ENCODE measurements around the gene OOSP3.
"Not testable (repeated sequence)": the region's sequence is repeated elsewhere in the genome, so short reads cannot be mapped to it uniquely, and the experiment has no call there.

The OOSP3 gene, protein sequence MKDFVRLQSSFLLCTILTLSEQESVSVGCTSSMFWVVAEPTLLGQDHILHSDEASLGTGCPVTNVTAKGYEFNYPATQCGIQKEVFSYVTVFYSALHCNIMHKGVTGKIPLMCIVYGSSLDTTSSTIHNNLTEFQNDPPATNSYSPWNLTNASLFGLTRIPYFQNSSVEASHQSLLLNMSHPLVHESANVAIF

DNA sequence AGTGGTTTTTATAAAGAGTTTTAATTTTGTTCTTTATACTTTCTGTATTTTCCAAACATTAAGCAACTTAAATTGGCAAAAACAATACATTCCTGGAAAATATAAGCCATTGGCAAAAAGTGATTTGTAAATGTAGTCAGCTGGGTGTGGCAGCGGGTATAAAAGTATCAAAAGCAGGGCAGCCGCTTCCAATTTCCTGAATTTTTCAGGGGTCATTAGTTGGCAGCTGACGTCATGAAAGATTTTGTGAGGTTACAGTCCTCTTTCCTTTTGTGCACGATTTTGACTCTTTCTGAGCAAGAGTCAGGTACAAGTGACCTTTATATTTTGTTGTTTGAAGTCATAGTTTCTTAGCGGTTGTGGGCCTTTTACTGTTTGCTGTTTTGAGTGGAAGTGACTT, at the start of gene OOSP3:
TSS of gene OOSP3 (plus strand) at position 208 of the 400 bp plus-strand sequence. CDS start at position 235, 27 bp downstream.
- intact Hi-C loops (cut with DNase I): no loop called here
- DNase-seq: no peak

DNA sequence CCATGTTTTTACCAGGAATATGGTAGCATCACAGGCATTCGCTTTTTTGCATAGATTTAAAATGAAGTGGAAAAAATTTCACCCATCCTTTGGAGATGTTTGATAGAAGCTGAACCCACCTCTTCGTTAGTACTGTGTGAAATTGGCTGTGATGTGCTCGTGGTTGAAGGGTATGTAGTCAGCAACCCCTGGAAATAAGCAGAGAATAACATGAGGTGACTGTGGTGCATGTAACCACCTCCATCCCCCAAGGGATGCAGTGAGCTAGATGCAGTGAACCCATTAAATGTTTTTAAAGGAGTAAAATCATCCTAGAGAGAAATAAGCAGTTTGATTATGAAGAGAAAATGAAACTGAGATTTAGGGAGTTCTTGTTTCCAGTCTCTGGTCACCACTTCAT, 49.2 kb upstream of the OOSP3 start:
- no peak for DNase-seq
- intact Hi-C loops (cut with DNase I): no loop called here

DNA sequence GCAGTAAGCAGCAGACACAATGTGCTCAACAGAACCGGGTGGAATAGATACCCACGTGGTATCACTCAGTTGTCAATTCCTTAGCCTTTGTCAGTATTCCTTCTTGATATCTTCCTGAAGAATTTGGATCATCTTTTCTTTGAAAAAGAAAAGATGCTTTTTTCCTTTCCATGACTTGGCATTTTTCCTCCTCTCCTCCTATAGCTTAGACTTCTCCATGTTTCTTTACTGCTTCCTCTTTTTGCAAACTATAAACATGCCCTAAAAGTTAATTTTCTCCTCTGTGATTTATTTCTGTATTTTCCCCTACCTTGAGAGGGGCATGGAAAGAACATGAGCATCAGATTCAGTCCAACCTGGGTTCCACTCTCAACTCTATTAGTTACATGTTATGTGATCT, 45.0 kb upstream of the OOSP3 start:
- intact Hi-C loops (cut with DNase I): no loop called here

DNA sequence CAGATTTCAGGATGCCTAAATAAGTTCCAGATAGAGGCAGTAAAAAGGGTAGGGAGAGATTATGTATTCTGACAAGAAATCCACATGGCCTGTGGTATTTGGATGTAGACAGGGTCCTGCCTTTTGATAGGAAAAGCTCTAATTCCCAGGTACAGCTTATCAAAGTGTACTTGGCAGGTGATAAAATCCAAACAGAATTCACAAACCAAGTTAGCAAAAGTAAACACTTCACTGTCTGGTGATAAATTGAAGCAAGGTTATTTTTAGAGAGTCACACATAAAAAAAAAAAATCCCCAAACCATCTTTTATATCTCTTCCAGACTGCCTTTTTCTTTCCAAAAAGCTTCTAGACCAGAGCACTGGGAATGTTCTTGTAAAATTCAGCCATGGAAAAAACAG, 39.0 kb upstream of the OOSP3 start:
- no peak for DNase-seq
- intact Hi-C loops (cut with DNase I): no loop called here

More for the DNA sequence above, 45.0 kb upstream of the OOSP3 start:
- no peak for DNase-seq

DNA sequence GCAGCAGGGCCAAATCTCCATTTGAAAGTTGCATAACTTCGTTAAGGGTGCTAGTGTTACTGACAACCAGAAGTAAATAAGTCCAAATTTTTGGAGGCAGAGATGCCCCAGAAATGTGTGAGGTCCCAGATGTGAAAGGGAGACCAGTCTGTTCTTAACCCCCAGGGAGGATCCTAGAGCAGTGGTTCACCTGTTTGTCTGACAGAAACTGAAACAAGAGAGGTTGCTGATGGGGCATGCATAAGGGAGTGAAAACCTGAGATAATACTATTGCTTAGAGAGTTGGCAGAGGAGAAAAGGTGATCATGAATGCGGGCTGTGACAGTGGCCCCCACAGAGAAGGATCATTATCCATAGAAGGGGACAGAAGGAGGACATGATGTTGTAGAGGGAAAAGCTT, 37.1 kb upstream of the OOSP3 start:
- DNase-seq: no peak
- intact Hi-C loops (cut with DNase I): no loop called here

DNA sequence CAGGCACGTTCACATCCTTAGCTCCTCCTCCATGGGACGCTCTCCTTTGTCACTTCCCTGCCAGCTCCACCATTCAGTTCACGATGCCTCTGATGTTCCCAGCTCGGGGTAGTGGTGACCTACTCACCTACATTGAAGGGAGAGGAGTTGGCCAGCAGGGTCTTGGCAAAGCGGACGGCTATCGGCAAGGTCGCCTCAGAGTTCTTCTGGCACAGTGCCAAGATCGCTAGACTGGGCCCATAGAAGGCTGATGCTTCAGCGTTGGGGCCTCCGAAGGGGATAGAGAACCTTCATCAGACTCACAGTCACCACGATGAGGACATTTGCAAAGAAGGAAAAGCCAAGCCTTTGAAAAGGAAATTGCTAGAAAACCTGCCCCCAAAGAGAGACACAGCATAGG, 36.3 kb upstream of the OOSP3 start:
- DNase-seq: peak in 1 of 42 donors; percentile 13
- intact Hi-C loops (cut with DNase I): no loop called here

DNA sequence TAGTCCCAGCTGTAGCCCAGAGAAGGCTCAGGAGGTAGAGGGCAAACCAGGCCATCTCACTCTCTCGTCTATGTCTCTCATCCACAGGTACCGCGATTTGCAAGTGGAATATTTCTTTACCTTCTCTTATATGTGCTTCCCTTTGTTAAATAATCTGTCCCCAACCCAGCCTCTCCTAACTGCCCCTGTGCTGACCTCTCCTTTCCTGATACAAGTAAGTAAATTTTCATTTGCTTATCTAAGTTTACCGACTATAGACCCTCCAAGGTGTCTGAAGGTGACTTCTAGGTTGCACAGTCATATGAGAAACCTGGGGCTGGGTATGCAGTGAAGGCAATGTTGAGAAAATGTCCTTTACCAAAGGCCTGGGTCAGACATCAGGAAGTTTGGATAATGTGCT, 33.2 kb upstream of the OOSP3 start, which contains the start of gene CBLIF:
TSS of gene CBLIF (minus strand) at position 101 of the 400 bp plus-strand sequence. CDS start at position 55, 46 bp downstream.
- no peak for DNase-seq
- intact Hi-C loops (cut with DNase I): no loop called here

DNA sequence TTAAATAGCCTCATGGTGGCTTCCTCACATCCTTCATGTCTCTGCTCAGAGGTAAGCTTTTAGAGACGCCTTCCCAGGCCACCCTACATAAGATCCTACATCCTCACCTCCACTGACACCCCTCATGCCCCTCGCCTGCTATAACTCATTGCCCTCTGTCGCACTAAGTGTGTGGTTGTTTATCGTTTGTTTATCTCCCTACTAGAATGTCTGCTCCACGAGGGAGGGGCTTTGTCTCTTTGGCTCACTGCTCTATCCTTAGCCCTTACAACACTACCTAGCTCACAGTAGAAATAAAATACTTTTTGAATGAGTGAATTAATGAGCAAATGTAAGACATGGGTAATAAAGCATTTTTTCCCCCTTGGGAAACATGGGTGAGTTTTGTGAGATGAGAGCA, 32.0 kb upstream of the OOSP3 start:
- no peak for DNase-seq
- intact Hi-C loops (cut with DNase I): no loop called here

DNA sequence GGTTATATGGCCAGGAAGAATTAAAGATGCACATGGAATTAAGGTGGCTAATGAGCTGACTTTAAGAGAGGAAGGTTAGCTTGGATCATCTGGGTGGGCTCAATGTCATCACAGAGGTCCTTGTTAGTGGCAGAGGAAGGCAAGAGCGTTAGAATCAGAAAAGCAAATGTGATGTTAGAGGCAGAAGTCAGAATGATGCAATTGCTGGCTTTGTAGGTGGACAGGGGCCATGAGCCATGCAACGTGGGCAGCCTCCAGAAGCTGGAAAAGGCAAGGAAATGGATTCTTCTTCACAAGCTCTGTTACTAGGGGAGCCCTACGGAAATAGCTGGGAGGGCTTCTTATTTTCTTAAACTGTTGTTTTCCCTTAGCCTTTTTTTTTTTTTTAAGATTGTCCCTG, 31.0 kb upstream of the OOSP3 start:
- DNase-seq: no peak
- intact Hi-C loops (cut with DNase I): no loop called here

DNA sequence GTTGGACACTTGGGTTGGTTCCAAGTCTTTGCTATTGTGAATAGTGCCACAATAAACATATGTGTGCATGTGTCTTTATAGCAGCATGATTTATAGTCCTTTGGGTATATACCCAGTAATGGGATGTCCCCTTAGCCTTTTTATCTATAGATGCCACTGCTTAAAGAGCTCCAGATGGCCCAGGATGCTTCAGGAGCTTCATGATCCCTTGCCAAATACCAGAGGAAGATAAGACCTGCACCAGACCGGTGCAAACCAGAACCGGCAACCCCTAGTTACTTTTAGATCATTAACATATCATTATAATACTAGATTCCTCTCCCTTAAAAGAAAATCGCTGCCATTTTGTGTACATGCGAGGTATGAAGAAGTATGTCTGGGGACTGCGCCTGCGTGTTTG, 30.1 kb upstream of the OOSP3 start:
- DNase-seq; intact Hi-C loops (cut with DNase I): not testable (repeated sequence)

DNA sequence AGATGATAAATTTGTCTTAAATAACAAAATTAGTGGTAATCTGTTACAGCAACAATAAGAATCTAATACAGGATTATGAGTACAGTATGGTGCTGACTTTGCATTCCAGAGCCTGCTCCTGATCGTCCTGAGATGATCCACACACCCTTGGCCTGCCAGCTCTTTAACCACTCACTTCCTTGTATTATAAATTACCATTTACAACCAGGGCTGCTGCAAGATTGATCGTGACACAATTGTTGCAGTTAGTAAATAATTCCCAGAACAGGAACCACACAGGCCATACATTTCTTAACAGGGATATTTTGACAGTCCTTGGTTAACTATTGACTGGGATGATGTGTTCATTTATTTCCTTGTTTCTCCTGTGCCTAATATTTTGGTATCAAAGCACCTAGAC, 29.5 kb upstream of the OOSP3 start:
- intact Hi-C loops (cut with DNase I): no loop called here
- no peak for DNase-seq

DNA sequence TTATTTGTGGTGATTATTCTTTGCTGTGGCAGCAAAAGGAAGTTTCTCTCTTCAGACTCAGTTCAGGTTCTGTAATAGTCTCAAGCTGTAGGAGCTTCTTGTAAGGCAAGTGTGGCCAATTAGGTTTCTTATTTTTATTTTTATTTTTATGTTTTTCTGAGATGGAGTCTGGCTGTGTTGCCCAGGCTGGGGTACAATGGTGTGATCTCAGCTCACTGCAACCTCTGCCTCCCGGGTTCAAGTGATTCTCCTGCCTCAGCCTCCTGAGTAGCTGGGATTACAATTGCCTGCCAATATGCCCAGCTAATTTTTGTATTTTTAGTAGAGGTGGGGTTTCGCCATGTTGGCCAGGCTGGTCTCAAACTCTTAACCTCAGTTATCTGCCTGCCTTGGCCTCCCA, 29.0 kb upstream of the OOSP3 start:
- intact Hi-C loops (cut with DNase I); DNase-seq: not testable (repeated sequence)

DNA sequence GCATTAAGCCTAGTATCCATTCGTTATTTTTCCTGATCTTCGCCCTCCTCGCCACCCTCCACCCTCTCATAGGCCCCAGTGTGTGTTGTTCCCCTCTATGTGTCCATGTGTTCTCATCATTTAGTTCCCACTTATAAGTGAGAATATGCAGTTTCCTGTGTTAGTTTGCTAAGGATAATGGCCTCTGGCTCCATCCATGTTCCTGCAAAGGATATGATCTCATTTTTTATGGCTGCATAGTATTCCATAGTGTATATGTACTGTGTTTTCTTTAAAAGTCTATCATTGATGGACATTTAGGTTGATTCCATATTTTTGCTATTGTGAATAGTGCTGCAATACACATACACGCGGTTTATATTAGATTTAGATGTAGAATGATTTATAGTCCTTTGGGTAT, 27.2 kb upstream of the OOSP3 start:
- intact Hi-C loops (cut with DNase I); DNase-seq: not testable (repeated sequence)

DNA sequence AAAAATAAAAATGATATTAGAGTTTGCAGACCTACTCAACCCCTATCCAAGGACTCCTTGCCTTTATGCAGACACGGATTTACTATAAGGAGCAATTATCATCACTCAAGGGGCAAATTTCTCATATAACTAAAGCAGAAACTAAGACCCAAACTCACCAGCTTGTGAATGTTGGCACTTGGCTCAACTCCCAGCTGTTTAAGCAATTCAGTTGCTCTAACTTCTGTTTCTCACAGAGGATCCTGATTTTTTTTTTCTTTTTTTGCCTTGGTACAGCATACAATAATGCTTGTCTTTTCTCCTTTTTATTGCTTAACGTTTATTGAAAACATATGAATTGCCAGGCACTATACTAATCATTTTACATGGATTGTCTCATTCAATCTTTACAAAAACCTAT, 23.7 kb upstream of the OOSP3 start:
- intact Hi-C loops (cut with DNase I): no loop called here
- DNase-seq: no peak

DNA sequence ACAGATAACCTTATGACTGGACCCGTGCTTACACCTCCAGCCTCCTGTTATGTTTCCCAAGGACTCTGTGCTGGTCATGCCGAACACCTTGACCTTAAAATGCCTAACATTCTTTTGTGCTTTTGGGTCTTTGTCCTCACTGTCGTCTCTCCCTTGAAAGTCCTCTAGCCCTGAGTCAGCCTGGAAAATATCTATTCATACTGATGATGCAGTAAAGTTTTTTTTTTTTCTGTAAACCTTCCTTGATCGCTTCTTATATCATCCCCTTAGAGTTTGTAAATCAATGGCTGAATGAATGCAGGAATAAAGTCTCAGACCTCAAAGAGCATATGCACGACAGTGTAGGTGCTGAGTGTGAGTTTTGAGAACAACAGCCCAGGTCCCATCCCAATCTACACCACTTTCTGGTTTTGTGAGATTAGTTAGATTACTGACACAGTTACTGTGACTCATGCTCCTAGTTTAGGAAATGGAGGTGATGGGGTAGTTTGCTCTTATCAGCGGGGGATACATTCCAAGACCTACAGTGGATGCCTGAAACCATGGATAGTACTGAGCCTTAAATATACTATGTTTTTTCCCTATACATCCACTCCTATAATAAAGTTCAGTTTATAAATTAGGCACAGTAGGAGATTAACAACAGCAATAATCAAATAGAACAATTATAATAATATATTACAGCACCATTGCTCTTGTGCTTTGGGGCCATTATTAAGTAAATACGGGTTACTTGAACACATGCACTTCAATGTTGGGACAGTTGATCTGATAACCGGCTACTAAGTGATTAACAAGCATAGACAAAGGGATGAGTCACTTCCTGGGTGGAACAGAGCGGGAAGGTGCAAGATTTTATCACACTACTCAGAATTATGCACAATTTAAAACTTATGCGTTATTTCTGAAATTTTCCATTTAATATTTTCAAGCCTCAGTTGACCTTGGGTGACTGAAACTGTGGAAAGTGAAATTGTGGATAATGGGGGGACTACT, 20.8 kb upstream of the OOSP3 start:
- intact Hi-C loops (cut with DNase I): no loop called here
- DNase-seq: no peak

DNA sequence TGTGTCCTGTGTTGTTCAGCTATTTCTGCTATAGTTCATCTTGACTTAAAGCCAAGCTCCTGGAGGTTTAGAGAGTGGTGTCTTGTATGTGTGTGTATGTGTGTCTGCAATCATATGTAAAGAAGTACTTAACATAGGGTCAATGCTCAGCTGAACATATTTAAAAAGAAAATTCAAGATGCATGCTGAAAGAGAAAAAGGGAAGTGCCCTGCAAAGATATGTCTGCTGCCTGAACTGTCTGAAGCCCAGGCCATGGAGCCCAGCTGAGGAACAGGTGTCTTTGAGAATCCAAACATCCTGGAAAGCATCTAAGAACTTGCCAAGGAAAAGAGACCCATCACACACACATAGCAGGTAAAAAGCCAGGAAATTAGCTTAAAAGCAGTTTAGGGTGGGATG, 18.9 kb upstream of the OOSP3 start:
- DNase-seq: no peak
- intact Hi-C loops (cut with DNase I): no loop called here

DNA sequence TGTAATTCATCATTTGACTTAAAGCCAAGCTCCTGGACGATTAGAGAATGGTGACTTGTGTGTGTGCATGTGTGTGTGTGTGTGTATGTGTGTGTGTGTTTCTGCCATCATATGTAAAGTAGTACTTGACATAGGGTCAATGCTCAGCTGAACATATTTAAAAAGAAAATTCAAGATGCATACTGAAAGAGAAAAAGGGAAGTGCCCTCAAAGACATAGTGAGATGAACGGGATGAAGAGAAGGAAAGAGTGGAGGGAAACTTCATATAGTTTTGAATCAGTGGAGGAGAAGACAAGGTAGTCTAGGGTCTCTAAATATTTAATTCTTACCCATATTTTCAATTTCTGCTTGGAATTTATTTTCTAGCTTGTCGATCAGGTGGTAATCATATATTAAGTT, 16.3 kb upstream of the OOSP3 start:
- no peak for DNase-seq
- intact Hi-C loops (cut with DNase I): no loop called here

DNA sequence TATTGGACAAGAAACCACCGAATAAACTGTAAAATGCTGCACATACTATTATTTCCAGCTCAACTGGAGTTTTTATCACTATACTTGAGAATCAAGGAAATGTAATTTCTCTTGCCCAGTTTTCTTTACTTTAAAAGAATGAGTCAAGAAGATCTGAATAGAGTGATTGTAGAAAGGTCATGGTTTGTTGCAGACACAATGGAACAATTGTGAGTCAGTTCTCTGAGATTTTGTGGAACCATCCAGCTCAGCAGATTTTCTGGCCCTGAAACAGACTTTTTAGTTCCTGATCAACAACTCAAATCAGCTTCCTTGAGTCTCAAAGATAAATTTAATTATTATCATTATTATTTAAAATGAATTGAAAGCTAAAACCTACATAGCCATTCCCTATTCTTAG, 13.6 kb upstream of the OOSP3 start:
- intact Hi-C loops (cut with DNase I): no loop called here
- DNase-seq: peak in 2 of 42 donors; percentile 1 to 11

DNA sequence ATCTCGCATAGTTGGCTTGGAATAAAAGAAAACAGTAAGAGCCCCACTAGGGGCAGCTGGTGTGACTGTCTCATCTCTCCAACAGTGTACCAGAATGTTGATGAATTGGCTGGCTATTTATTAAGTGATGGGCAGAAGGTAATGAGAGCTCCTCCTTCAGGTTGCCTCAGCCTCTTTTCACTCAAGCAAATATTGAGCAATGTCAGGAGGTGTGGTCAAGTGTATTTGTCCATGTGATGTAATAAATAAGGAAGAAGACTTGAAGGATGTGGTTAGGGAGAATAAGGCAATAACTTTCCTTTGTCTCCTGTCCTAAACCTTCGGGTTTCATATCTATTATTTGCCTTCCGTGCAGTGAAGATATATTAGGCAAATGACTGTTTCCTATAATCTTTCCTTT, 12.2 kb upstream of the OOSP3 start, which contains the start of gene TCN1:
TSS of gene TCN1 (minus strand) at position 91 of the 400 bp plus-strand sequence. CDS start at position 74, 17 bp downstream.
- intact Hi-C loops (cut with DNase I): no loop called here
- no peak for DNase-seq

DNA sequence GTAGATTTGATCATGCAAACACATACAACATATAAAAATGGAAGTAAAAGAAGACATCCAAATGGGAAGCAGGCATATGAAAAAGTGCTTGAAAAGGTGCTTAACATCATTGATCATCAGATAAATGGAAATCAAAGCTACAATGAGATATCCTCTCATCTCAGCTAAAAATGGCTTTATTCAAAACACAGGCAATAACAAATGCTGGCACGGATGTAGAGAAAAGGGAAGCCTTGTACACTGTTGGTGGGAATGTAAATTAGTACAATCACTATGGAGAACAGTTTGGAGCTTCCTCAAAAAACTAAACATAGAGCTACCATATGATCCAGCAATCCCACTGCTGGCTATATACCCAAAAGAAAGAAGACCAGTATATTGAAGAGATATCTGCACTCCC, 11.7 kb upstream of the OOSP3 start:
- no peak for DNase-seq

More for the DNA sequence above, 11.7 kb upstream of the OOSP3 start:
- intact Hi-C loops (cut with DNase I): no loop called here

All from head of caudate nucleus (tissue), 42 donors.